Central memory CD8-positive, alpha-beta T cell (primary cell): ENCODE data around the gene DLX6.

Source experiments
- ATAC-seq: fragments of 150-1000 bp; cut with Tn5 transposase; replicated peaks from 2 replicates; pipeline ENCODE4 v1.10.0; 2022; ENCODE audit warnings: mild to moderate bottlenecking, moderate FRiP score, moderate number of reproducible peaks; ENCODE audit not compliant: poor library complexity, severe bottlenecking; ENCODE audit errors: extremely low read depth
- DNase-seq, 2 donors: peaks; one replicate each; pipeline ENCODE4 v3.0.0; 2021; ENCODE audit warnings: low spot score in 2 of 2
- H3K27ac Mint-ChIP-seq: one replicate; pipeline ENCODE4 v1.8.0; 2022; ENCODE audit warnings: low read depth, mild to moderate bottlenecking, moderate library complexity, mixed read lengths
- H3K27me3 Mint-ChIP-seq: one replicate; pipeline ENCODE4 v1.8.0; 2022; ENCODE audit warnings: mixed read lengths
- H3K36me3 Mint-ChIP-seq: one replicate; pipeline ENCODE4 v1.8.0; 2022; ENCODE audit warnings: mild to moderate bottlenecking, moderate library complexity, mixed read lengths; ENCODE audit not compliant: insufficient read depth
- H3K4me1 Mint-ChIP-seq: one replicate; pipeline ENCODE4 v1.8.0; 2022; ENCODE audit warnings: mixed read lengths
- H3K4me3 Mint-ChIP-seq: one replicate; pipeline ENCODE4 v1.8.0; 2022; ENCODE audit warnings: mild to moderate bottlenecking, moderate library complexity, mixed read lengths
- H3K9me3 Mint-ChIP-seq: one replicate; pipeline ENCODE4 v1.8.0; 2022; ENCODE audit warnings: mixed read lengths

Gene DLX6

GRCh38 chr7:96998333-96998732 lies 7.0 kb upstream of the DLX6 start:
- Mint-ChIP-seq H3K9me3 (no peaks in the 10 kb centered on the region), H3K27ac (no peak overlapping the region), H3K27me3 (peaks cover 100% of the 10 kb centered on the region), H3K4me3 (no peak overlapping the region), H3K4me1 (no peaks in the 10 kb centered on the region), H3K36me3 (peaks cover 7% of the 10 kb centered on the region)
- ATAC-seq (no peak), DNase-seq (no peak)

DNA sequence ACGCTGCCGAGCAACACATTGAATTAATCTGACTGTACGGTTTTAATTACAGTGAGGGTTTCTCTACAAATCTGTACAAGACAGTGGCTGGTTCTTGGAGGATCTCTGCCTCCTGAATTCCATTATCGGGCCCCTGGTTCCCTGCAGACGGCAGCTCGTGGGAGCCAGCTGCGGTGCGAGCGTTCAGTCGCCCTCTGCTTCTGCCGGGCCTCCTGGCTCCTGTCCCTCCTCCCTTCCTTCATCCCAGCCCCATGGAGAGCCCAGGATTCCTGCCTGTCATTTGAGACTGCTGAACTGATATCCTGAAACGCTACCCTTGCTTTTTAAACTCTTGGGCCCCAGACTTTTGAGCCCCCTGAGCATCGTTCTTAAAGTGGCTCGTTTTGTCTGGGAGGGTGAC lies 6.6 kb upstream of the DLX6 start:
- ATAC-seq (no peak), DNase-seq (no peak)
- H3K9me3 Mint-ChIP-seq: no peaks in the 10 kb centered on the region
- no peak overlapping the region for H3K4me3 Mint-ChIP-seq
- H3K36me3 Mint-ChIP-seq: peaks cover 6% of the 10 kb centered on the region
- peaks cover 100% of the 10 kb centered on the region for H3K27me3 Mint-ChIP-seq
- H3K27ac Mint-ChIP-seq: no peak overlapping the region
- H3K4me1 Mint-ChIP-seq: no peaks in the 10 kb centered on the region

DNA sequence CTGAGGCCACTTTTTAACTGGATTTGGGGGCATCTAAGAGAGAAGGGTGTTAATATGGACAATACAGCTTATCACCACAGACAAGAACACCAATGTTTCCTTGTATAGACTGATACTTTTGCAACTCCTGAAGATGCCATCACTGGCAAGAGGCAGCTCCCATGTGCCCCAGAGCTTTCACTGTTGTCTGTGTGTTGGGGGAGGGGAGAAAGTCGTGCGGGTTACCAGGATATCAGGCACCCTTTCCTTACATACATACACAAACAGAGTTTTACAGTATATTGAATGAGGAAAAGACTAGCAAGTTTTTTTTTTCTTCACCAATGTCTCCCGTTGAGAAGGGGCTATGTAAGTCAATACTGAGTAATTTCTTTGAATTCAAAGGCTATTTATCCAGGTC lies 4.1 kb upstream of the DLX6 start:
- H3K4me3 Mint-ChIP-seq: no peak overlapping the region
- ATAC-seq (no peak), DNase-seq (no peak)
- peaks cover 5% of the 10 kb centered on the region for H3K36me3 Mint-ChIP-seq
- H3K27ac Mint-ChIP-seq: no peak overlapping the region
- no peaks in the 10 kb centered on the region for H3K9me3 Mint-ChIP-seq
- peaks cover 92% of the 10 kb centered on the region for H3K27me3 Mint-ChIP-seq
- peaks cover 5% of the 10 kb centered on the region for H3K4me1 Mint-ChIP-seq

DNA sequence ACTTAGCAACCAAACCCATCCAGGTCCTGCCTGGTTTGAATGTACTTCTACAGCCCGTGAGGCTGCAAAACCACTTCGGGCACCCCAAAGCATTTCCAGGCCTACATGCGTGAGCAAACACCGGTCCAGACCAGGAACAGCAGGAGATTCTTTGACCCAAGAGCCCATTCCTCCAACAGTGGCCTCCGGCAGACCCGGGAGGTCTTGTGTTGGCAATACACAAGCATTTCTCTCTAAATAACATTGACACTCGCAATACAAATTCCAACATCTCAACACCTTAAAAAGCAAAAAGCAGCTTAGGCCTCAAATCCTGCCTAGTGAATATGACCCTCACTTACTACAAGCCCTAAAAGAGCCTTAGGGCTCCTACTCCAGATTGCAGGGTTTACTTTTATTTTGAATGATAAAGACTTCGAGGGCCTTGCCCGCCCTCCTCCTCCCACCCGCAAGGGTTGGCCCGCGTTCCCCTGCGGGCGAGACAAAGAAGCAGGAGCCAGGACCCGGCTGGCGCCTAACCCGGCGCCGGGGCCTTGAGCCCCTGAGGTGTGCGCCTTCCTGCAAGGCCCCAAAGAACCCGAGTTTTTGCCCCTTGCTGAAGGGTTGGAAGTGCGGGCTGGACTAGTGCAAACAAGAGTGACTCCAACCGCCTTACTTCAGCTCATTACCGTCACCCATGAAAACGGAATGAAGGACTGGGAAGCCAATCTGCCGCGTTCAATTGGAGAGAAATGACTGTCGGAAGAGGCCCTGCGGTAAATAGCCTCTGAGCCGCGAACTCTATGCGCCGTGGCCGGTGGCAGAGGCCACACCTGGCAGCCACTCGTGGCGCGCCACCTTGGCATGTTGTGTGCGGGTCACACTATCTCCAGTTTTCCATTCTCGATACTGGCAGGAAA lies 3.4 kb upstream of the DLX6 start:
- no peak overlapping the region for H3K27ac Mint-ChIP-seq
- no peak overlapping the region for H3K4me3 Mint-ChIP-seq
- ATAC-seq (no peak), DNase-seq (no peak)
- no peaks in the 10 kb centered on the region for H3K9me3 Mint-ChIP-seq
- peaks cover 7% of the 10 kb centered on the region for H3K36me3 Mint-ChIP-seq
- peaks cover 92% of the 10 kb centered on the region for H3K27me3 Mint-ChIP-seq
- H3K4me1 Mint-ChIP-seq: peaks cover 10% of the 10 kb centered on the region

DNA sequence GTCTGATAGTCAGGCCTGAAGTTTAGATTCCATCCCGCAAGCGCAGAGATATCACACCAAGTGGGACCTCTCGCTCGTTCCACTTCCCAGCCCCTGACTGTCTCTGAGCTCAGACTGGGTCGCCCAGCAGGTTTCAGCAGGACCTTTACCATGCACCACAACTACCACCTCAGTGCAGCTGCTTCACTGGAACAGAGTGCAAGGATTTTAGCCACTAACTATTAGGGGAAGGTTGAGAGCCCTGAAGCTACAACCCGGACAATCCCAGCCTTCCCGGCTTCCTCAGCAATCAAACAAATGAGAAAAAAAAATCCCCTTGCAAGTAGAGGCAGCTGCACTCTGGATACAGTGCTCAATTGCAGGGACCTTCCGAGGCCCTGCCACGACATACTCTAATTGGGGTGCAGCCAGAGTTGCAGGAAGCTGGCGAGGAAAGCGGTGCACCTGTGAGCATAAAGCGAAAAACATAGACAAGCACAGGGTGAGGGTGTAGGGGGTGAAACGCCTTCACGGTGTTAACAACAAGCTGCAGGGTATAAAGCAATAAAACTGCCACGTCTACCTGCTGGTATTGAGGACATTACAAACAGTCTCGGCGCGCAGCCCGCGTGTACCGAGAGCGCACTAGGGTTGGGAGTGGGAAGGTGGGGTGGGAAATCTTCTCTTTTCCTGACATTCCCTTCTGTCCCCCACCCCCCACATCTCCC lies 2.6 kb upstream of the DLX6 start:
- Mint-ChIP-seq H3K4me3 (no peak overlapping the region), H3K9me3 (no peaks in the 10 kb centered on the region), H3K27me3 (peaks cover 92% of the 10 kb centered on the region), H3K36me3 (peaks cover 7% of the 10 kb centered on the region), H3K4me1 (peaks cover 11% of the 10 kb centered on the region), H3K27ac (no peak overlapping the region)
- DNase-seq (no peak), ATAC-seq (no peak)

DNA sequence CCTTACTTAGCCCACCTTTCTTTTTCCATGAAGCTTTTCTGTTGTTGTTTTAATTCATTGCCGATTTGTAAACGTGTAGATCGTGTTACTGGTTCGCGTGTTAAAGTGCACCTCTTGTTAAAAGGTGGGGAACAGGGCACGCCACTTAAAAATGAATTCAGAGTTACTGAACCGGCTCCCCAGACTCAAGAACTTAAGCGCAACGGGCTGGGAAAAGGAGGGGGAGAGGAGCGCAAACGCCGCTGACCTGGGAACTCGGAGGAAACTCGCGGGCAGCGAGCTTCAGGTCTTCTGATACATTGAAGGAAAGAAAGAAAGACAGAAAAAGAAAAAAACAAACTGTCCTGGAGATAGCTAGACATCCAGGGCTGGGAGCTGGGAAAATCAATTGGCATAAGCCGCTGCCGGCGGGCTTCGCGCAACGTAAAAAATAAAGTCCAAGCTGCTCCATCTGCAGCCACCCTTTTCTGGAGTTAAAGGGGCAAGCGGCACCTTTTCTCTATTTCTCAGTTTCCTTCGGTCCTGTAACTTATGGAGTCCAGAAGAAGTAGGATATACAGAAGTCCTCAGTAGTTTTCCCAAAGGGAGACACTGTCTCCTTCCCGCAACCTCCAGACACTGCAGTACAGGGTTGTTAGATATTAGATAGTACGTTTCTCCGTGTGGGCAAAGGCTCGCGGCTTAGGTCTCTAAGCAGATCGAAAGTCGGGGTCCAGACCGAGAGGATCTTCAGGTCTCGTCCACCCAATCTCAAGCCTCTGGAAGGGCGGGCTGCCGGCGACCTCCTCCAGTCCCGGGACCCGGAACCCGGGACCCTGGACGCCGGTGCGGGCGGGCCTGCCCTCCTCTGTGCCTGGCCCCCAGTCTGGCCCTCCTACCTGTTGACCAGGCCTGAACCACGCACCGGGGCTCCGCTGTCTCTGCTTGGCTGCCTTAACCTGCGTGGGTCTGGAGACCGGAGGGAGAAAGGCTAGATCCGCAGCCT lies 1.8 kb upstream of the DLX6 start:
- Mint-ChIP-seq H3K4me1 (peaks cover 11% of the 10 kb centered on the region), H3K4me3 (no peak overlapping the region), H3K27me3 (peaks cover 92% of the 10 kb centered on the region), H3K36me3 (peaks cover 7% of the 10 kb centered on the region), H3K9me3 (no peaks in the 10 kb centered on the region), H3K27ac (no peak overlapping the region)
- ATAC-seq (no peak), DNase-seq (no peak)

GRCh38 chr7:97004247-97005182 lies 838 bp upstream of the DLX6 start:
- no peak for ATAC-seq
- no peaks in the 10 kb centered on the region for H3K9me3 Mint-ChIP-seq
- peaks cover 11% of the 10 kb centered on the region for H3K4me1 Mint-ChIP-seq
- peaks cover 92% of the 10 kb centered on the region for H3K27me3 Mint-ChIP-seq
- no peak overlapping the region for H3K27ac Mint-ChIP-seq
- peaks cover 7% of the 10 kb centered on the region for H3K36me3 Mint-ChIP-seq
- DNase-seq: no peak
- H3K4me3 Mint-ChIP-seq: peak overlapping the region; percentile 74

DNA sequence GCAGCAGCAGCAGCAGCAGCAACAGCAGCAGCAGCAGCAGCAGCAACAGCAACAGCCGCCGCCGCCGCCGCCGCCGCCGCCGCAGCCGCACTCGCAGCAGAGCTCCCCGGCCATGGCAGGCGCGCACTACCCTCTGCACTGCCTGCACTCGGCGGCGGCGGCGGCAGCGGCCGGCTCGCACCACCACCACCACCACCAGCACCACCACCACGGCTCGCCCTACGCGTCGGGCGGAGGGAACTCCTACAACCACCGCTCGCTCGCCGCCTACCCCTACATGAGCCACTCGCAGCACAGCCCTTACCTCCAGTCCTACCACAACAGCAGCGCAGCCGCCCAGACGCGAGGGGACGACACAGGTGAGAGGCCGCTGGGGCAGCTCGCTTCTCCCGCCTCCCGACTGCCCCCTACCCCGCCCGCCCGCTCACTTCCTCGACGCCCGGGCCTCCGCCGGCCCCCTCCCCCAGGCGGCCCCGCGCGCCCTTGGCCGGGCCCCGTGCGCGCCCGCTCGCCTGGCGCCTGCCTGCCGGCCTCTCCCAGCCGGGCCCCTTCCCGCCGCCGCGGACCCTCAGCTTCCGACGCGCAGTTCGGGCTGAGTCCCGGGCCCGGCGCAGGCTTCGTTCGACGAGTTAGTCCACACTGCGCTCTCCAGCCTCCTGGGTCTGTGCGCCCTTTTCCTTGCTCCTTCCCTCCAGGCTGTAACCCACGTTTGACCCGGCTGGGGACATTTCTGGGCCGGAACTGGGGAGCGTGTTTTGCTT lies 882 bp downstream of the DLX6 start:
- ATAC-seq (peak; percentile 61), DNase-seq (no peak)
- Mint-ChIP-seq H3K27me3 (peaks cover 92% of the 10 kb centered on the region), H3K4me3 (peak overlapping the region; percentile 74), H3K4me1 (peaks cover 11% of the 10 kb centered on the region), H3K36me3 (peaks cover 6% of the 10 kb centered on the region), H3K9me3 (no peaks in the 10 kb centered on the region), H3K27ac (no peak overlapping the region)

DNA sequence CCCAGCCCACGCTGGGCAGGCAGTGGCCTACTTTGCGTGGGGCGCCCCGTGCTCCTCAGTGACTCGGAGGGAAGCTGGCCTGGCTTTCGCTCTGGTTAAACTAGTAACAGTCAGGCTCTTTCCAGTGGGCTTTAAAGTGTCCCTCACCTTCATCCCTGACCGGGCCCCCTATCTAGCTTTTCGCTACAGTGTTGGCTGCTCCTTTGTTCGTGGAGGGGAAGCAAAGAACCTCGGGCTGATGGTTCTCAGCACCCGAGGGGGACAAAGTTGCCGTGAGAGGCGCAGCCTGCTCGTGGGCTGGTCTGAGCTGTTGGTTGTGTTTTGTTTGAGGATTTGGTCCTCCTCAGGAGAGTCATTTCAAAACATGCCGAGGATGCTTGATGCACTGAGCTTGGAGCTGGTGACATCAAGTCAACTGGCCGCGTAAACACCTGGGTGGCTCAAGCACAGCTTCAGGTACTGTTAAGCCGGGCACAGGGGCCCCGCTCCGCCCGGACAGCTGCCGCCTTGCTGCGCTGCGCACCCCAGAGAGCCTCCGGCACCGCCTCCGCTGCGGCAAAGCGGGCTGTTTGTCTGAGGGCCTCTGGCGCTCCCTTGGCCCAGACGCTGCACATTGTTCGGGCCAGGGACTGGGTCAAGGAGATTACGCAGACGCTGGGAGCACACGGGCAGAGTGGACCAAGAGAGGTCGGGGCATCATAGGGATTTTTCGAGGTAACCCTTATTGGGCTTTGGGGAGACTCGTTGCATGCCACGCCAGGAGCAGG lies 1.6 kb downstream of the DLX6 start:
- Mint-ChIP-seq H3K27ac (no peak overlapping the region), H3K36me3 (peaks cover 5% of the 10 kb centered on the region), H3K4me3 (peak overlapping the region; percentile 74), H3K4me1 (peaks cover 11% of the 10 kb centered on the region), H3K9me3 (no peaks in the 10 kb centered on the region), H3K27me3 (peaks cover 92% of the 10 kb centered on the region)
- no peak for ATAC-seq
- DNase-seq: no peak

DNA sequence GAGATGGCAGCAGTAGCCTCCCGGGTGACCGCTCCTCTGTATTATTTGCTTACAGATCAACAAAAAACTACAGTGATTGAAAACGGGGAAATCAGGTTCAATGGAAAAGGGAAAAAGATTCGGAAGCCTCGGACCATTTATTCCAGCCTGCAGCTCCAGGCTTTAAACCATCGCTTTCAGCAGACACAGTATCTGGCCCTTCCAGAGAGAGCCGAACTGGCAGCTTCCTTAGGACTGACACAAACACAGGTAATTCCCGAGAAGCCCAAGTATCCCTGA lies 2.2 kb downstream of the DLX6 start:
- Mint-ChIP-seq H3K27me3 (peaks cover 92% of the 10 kb centered on the region), H3K9me3 (no peaks in the 10 kb centered on the region), H3K4me1 (peaks cover 11% of the 10 kb centered on the region), H3K36me3 (peaks cover 6% of the 10 kb centered on the region), H3K4me3 (no peak overlapping the region), H3K27ac (no peak overlapping the region)
- DNase-seq (no peak), ATAC-seq (no peak)
